Activated T-helper 1 cell treated with Interleukin-2 at 50 U/mL for 16 hours (primary cell): ENCODE measurements around the gene KIF13A.
"Not testable (repeated sequence)": the region's sequence is repeated elsewhere in the genome, so short reads cannot be mapped to it uniquely, and the experiment has no call there.

Source experiments
- DNase-seq: peaks from one replicate; pipeline ENCODE4 v3.0.0-alpha.2; 2020; ENCODE audit warnings: low read depth

KIF13A gene

GRCh38 chr6:17968876-17969275 is 18.6 kb downstream of the KIF13A start:
- no peak for DNase-seq

DNA sequence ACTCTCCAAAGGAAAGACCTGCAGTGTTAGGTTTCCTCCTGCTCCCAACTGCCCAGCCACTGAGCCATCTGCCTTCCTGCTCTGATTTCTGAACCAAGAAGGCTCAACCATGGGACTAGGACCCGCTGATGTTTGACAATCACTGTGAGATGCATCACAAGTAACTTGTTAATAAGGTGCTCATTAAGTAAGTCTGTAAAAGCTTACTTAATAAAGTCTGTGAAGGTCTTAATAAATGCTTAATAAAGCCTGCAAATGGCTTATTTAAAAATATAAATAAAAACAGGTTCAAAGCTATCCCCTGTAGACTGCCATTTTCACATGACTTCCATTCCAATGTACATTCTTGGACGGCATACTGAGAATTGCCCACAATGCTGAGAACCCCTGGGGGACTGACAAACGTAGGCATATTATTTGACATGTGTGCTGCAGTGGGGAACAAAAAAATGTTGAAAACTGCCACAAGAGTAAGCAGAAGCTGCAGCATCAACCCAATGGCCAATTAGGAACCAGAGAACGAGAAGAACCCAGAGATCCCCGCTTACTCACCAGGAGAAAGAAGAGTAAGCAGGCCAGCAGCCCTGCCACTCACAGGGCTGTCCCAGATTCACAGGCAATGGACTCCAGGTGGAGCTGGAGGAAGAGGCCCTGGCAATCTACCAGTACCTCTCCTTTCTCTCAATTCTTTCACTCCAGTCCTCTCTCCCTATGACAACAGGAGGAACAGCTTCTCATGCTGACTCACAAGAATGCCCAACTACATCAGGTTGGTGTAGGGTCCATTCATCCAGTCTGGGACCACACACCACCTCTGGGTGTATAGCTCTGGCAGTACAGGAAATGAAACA is 19.5 kb downstream of the KIF13A start:
- no peak for DNase-seq

GRCh38 chr6:17966451-17966850 is 21.0 kb downstream of the KIF13A start:
- DNase-seq, result no peak

DNA sequence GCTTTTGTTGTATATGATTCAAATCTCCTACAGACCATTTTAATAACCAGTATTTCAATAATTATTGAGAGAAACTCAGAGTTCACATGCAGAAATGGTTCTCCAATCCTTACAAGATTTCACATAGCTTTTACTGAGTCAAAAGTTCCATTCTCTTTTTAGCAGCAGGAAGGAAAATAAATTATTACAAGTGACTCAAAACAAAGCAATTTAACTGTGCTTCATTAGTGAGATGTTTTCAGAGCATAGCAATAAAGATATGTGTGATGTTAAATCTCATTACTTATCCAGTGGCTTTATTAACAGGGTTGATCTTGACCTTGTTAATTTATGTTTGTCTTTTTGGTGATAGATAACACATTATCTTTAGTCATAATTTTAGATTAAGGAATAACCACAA is 22.0 kb downstream of the KIF13A start:
- no peak for DNase-seq

- DNase-seq, result no peak
Measured at GRCh38 chr6:17964633-17965032, 22.8 kb downstream of the KIF13A start.

DNA sequence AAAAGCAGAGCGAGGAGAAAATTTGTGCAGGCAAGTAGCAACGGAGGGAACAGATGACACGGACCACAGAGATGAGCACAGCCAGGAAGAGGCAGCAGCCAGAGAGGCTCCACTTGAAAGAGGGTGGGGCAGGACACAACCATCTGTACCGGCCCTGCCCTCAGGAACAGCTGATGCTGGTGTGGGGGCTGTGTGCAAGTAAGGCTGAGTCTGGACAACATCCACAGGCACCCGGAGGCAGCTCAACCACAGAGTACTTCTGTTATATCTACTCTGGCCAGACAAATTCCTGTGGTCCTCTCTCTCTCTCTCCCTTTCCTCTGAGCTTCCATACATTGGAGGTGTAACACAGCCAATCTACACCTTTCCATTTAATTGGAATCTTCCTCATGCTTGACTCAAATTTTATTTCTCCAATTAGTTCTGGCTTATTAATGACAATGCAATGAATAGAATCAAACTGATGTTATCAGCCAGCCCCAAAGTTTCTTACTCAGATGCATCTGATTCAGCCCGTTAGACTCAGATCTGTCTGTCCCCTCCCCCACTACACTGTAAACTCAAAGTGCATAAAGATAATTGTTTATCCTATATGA is 24.9 kb downstream of the KIF13A start:
- no peak for DNase-seq

DNA sequence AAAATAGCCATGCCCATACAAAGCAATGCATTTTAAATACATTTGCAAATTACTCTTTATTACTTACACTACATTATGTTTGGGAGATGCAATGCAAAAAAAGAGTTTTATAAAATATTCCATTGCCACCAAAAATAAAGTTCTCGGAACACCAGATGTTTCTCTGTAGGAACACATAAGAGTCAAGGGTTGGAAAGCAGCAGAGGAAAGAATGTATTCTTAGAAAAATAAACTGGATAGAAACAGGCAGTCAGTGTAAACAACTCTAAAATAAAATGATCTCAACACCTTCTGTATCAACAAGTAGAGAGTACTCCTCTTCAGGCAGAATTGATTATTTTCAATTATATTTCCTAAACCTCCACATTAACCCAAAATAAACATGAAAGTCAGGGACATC is 28.1 kb downstream of the KIF13A start:
- DNase-seq, result no peak

DNA sequence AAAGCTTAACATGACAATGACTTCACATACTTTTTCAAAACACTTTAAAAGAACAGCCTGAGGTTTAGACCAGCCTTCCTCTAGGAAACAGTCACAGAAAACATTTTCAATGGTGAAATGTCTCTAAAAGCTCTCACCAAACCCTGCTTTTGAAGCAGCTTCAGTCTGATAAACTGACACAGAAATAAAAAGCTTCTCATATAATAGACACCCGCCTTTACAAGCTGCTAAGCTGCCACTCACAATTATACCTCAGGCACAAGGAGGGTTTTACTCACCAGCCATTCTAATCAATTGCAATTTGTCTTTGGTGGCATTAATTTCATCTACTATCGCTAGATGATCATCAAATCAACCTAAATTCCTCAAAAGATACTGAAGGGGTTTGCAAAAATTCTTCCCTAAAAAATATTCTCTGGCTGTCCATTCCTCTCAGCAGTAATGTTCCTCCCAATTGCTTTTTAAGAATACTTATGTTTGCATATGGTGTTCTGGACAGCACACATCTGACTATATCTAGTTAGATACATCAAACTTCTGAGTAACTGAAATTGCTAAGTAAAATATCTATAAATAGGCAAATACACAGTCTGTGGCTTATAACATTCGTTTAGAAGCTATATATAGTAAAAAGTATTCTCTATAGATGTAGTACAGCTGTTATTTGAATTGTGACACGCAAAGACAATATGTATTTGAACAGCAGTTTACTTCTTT is 29.4 kb downstream of the KIF13A start:
- no peak for DNase-seq

GRCh38 chr6:17957498-17957897 is 29.9 kb downstream of the KIF13A start:
- DNase-seq, result no peak

DNA sequence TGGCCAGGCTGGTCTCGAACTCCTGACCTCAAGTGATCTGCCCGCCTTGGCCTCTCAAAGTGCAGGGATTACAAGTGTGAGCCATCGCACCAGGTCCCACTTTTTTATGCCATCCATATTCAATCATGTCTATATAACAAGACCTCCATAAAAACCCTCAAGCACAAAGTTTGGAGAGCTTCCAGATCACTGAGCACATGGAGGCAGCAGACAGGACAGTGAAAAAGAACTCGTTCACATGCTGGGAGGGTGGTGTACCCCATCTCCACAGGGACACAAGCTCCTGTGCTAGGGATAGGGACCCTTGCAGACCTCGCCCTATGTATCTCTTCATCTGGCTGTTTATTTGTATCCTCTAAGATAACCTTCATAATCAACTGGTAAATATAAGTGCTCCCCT is 30.3 kb downstream of the KIF13A start:
- DNase-seq, result no peak

DNA sequence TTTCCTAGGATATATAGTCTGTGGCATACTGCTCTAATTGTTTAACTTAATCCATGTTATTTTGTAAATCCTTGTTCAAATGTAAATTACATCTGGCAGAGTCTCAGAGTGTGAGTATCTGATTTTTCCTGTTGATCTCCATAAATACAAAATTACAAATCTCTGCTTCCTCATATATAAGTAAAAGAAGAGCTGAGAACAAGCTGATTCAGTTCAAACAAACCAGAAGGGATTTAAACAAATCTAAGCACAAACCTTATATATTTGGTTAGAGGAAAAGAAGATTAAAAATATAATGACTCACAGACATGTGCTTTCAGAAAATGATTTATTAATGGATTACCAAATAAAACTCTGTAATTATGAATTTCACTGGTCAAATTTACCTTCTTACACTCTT is 37.3 kb downstream of the KIF13A start:
- DNase-seq, result no peak

GRCh38 chr6:17949168-17949567 is 38.3 kb downstream of the KIF13A start:
- no peak for DNase-seq

DNA sequence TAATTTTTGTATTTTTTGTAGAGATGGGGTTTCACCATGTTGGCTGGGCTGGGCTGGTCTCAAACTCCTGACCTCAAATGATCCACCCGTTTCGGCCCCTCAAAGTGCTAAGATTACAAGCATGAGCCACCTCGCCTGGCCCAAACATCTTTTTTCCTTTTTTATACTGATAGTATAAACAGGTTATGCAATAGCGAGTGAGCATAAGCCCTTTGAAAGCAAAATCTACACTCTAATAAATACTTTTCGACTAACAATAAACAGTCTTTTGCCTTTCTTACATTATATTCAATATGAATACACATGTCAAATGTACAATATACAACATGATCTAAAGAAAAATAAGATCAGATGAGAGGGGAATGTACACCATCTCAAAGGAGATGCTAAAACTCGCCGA is 38.7 kb downstream of the KIF13A start:
- DNase-seq, result no peak

- not testable (repeated sequence) for DNase-seq
Measured at GRCh38 chr6:17947574-17947973, 39.9 kb downstream of the KIF13A start.

DNA sequence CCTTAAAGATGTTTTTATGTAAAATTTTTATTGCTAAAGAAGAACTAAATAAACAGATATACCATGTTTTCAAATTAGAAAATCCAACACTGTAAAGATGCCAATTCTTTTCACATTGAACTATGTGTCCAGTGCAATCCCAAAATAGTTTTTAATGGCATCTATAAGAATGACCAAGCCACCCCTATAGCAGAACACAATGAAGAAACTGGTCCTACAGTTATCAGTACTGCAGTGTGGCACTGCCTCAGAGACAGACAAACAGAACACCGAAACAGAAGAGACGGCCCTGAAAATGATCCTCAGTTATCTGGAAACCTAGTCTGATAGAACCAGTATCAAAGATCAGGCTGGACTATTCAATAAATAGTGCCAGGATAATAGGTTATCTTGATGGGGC is 41.9 kb downstream of the KIF13A start:
- DNase-seq, result no peak

- no peak for DNase-seq
Measured at GRCh38 chr6:17945111-17945510, 42.3 kb downstream of the KIF13A start.

DNA sequence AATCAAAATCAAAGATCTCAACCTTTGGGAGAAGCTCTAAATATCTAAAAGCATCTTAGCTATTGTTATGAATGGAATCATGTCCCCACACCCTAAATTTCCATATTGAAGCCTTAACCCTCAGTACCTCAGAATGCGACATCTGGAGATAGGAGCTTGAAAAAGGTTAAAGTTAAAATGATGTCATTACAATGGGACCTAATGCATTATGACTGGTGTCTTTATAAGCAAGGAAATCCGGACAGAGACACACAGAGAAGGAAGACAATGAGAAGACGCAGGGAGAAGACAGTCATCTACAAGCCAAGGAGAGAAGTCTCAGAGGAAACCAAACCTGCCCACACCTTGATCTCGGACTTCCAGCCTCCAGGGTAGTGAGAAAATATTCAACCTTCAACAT is 46.1 kb downstream of the KIF13A start:
- no peak for DNase-seq

GRCh38 chr6:17940151-17940792 is 47.2 kb downstream of the KIF13A start:
- no peak for DNase-seq

GRCh38 chr6:17938901-17939300 is 48.5 kb downstream of the KIF13A start:
- no peak for DNase-seq

DNA sequence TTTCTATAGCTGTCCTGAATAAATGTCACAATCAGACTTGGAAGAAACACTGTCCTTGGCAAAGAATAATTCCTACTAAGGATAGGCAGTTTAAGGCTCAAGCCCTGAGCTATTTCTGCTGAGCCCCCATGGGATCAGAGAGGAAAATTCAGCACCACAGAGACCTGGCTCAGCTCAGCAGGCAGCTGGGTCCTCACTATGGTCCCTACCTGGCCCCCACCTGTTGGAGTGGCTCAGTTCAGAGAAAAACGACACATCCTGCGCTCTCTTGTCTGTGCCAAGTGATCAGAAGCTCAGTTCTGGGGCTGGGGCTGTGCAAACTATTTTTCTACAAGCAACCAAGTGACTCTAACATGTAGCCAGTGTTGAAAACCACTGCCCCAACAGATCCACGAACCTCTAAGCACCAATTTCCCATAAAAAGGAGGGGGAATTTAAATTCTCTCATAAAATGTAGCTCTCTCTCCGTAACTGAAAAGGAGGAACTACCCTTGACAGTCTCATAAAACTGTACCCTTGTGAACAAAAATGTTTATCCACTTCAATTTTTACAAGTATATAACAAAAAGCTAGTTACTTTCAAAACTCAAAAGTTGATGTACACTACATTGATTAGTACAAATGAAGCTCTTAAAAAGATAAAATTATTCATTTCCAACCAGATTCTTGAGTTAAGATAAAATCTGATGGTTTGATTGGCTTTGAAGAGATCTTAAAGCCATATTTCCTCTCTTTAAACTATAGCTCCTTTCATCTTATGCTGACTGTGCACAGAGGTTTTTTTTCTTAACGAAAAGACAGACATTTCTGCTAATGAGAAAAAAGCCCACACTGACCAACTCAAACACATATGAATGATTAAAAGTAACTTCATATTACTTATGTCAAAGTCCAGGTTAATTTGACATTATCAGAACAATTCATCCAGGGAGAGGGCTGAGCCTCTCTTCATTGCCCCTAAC is 52.0 kb downstream of the KIF13A start:
- DNase-seq, result no peak

DNA sequence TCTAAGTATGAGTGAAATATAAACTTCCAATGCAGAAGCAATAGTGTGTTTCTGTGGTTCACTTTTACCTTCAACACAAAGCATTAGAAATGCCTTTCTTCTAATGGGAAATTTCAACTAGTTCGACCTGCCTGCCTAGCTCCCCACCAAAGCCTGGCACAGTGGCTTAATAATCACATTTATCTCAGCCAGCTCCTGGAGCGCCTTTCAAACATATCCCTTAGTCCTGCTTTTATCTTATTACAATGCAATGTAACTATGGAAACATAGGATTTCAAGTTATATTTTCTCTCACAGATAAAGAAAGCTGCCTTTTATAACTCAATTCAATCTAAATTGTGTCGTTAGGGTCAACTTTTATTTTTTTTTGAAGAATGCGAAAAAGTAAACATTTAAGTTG is 53.7 kb downstream of the KIF13A start:
- no peak for DNase-seq
